Osteocyte (in vitro differentiated cells): ENCODE measurements around the gene FAM163A. TPM values are rescaled to one million over a fixed set of nuclear protein-coding genes. Genes with fewer than 3 reads are reported as not detected.
A peak's percentile ranks its signal among the peaks of the same experiment; 100 is the strongest.

Experiments used
- DNase-seq: peaks from one replicate; pipeline ENCODE4 v3.0.0; 2021; ENCODE audit warnings: mixed read lengths; ENCODE audit not compliant: unreplicated experiment; ENCODE audit errors: extremely low spot score
- H3K27ac Mint-ChIP-seq: one replicate; pipeline ENCODE4 v1.8.0; 2021; ENCODE audit warnings: mild to moderate bottlenecking, mixed read lengths; ENCODE audit not compliant: unreplicated experiment
- H3K27me3 Mint-ChIP-seq: one replicate; pipeline ENCODE4 v1.8.0; 2021; ENCODE audit warnings: mixed read lengths; ENCODE audit not compliant: unreplicated experiment
- H3K36me3 Mint-ChIP-seq: one replicate; pipeline ENCODE4 v1.8.0; 2021; ENCODE audit warnings: mixed read lengths; ENCODE audit not compliant: unreplicated experiment
- H3K4me1 Mint-ChIP-seq: one replicate; pipeline ENCODE4 v1.8.0; 2021; ENCODE audit warnings: mixed read lengths; ENCODE audit not compliant: unreplicated experiment
- H3K4me3 Mint-ChIP-seq: one replicate; pipeline ENCODE4 v1.8.0; 2021; ENCODE audit warnings: mild to moderate bottlenecking, moderate library complexity, mixed read lengths; ENCODE audit not compliant: unreplicated experiment
- H3K9me3 Mint-ChIP-seq: one replicate; pipeline ENCODE4 v1.8.0; 2021; ENCODE audit warnings: mixed read lengths; ENCODE audit not compliant: unreplicated experiment
- total RNA-seq: library from RNA; stranded (reverse); gene quantifications from 2 replicates; pipeline ENCODE4 v1.2.1, GENCODE V29; 2021
- TF ChIP-seq, protein P1 (sequence below): fragments of 200-600 bp; sonication (generic); IDR thresholded peaks from 2 replicates; pipeline ENCODE4 v1.5.0; 2021; ENCODE audit warnings: antibody characterized with exemption, mild to moderate bottlenecking, moderate library complexity

The FAM163A gene
- total RNA-seq, 1 donor from 2014 or later, result not detected

DNA sequence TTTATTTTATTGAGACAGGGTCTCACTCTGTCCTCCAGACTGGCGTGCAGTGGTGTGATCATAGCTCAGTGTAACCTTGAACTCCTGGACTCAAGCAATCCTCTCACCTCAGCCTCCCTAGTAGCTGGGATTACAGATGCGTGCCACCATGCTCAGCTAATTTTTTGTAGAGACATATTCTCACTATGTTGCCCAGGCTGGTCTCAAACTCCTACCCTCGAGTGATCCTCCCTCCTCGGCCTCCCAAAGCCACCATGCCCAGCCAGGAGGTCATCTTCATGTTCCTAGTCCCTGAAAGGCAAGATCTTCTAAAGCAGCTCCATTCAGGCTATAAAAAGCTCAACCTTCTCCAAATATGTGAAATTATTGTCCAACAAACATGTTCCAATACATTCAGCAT lies 80.6 kb downstream of the FAM163A start:
- Mint-ChIP-seq H3K4me3 (no peak overlapping the region), H3K27me3 (no peaks in the 10 kb centered on the region), H3K9me3 (no peaks in the 10 kb centered on the region), H3K36me3 (no peaks in the 10 kb centered on the region), H3K27ac (no peak overlapping the region), H3K4me1 (no peaks in the 10 kb centered on the region)
- peak; percentile 56 for DNase-seq
- TF ChIP-seq, protein P1, sequence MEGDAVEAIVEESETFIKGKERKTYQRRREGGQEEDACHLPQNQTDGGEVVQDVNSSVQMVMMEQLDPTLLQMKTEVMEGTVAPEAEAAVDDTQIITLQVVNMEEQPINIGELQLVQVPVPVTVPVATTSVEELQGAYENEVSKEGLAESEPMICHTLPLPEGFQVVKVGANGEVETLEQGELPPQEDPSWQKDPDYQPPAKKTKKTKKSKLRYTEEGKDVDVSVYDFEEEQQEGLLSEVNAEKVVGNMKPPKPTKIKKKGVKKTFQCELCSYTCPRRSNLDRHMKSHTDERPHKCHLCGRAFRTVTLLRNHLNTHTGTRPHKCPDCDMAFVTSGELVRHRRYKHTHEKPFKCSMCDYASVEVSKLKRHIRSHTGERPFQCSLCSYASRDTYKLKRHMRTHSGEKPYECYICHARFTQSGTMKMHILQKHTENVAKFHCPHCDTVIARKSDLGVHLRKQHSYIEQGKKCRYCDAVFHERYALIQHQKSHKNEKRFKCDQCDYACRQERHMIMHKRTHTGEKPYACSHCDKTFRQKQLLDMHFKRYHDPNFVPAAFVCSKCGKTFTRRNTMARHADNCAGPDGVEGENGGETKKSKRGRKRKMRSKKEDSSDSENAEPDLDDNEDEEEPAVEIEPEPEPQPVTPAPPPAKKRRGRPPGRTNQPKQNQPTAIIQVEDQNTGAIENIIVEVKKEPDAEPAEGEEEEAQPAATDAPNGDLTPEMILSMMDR, result no peak

- peak; percentile 79 for DNase-seq
- H3K27me3 Mint-ChIP-seq, result no peaks in the 10 kb centered on the region
- no peaks in the 10 kb centered on the region for H3K36me3 Mint-ChIP-seq
- no peak overlapping the region for H3K27ac Mint-ChIP-seq
- H3K4me1 Mint-ChIP-seq, result no peaks in the 10 kb centered on the region
- no peak overlapping the region for H3K4me3 Mint-ChIP-seq
- no peaks in the 10 kb centered on the region for H3K9me3 Mint-ChIP-seq
- TF ChIP-seq, protein P1, result no peak
Measured at GRCh38 chr1:179824265-179824664, 81.2 kb downstream of the FAM163A start.

DNA sequence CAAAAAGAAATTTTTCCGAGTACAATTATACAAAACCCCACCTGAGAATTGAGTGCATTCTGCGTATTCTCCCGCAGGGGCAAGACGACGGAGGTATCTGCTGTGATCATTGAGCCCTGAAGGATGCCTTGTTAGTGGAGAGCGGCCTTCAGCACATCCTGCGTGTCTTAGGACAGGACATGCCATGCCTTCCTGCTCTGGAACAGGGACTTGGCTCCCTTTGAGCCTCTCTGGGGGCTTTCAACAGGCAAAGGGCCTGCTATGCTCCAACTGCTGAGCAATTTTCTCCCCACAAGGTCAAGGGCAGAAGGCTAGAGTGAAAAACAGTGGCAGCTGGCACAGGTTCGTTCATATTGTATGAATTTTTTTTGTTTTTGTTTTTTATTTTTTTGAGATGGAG lies 82.1 kb downstream of the FAM163A start:
- peak; percentile 21 for DNase-seq
- no peaks in the 10 kb centered on the region for H3K9me3 Mint-ChIP-seq
- H3K4me3 Mint-ChIP-seq, result no peak overlapping the region
- no peaks in the 10 kb centered on the region for H3K4me1 Mint-ChIP-seq
- no peak overlapping the region for H3K27ac Mint-ChIP-seq
- no peaks in the 10 kb centered on the region for H3K27me3 Mint-ChIP-seq
- TF ChIP-seq, protein P1, result no peak
- H3K36me3 Mint-ChIP-seq, result no peaks in the 10 kb centered on the region

DNA sequence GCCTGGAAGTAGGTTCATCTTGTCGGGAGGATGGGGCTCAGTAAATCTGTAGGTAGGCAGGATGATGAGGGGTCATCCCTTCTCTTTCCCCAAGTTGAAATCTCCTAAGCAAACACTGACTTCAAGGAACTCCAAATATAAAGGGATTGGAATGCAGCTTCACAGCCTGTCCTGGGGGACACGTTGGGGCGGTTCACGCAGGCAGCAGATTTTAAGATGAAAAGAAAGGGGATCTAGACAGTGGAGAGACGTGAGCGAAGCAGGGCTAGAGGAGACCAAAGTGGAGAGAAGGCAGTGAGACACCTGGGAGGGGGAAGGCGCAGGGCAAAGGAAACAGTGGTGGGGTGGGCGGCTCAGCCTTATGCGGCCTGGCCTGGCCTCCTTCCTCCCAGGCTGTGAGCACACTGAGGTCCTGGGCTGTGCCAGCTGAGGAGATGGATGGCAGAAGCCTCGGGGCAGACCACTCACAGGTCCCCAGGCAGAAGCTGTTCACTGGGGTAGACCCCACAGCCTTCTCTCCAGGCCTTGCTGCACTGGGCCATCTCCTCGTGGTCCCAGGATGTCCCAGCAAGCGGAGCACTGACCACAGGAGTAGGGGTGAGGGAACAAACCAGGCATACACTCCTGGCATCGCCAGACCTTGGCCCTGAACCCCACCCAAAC lies 82.8 kb downstream of the FAM163A start:
- H3K27me3 Mint-ChIP-seq, result no peaks in the 10 kb centered on the region
- no peaks in the 10 kb centered on the region for H3K4me1 Mint-ChIP-seq
- no peak overlapping the region for H3K4me3 Mint-ChIP-seq
- H3K27ac Mint-ChIP-seq, result no peak overlapping the region
- DNase-seq, result peak; percentile 69
- no peaks in the 10 kb centered on the region for H3K36me3 Mint-ChIP-seq
- no peaks in the 10 kb centered on the region for H3K9me3 Mint-ChIP-seq
- TF ChIP-seq, protein P1, result no peak

GRCh38 chr1:179826626-179827280 lies 83.7 kb downstream of the FAM163A start:
- Mint-ChIP-seq H3K36me3 (no peaks in the 10 kb centered on the region), H3K27me3 (no peaks in the 10 kb centered on the region), H3K9me3 (no peaks in the 10 kb centered on the region), H3K4me1 (no peaks in the 10 kb centered on the region), H3K4me3 (no peak overlapping the region), H3K27ac (no peak overlapping the region)
- peak; percentile 49 for DNase-seq
- TF ChIP-seq, protein P1, result no peak
